Measurements from ENCODE around the gene LRFN5.

- TF ChIP-seq, protein P1, sequence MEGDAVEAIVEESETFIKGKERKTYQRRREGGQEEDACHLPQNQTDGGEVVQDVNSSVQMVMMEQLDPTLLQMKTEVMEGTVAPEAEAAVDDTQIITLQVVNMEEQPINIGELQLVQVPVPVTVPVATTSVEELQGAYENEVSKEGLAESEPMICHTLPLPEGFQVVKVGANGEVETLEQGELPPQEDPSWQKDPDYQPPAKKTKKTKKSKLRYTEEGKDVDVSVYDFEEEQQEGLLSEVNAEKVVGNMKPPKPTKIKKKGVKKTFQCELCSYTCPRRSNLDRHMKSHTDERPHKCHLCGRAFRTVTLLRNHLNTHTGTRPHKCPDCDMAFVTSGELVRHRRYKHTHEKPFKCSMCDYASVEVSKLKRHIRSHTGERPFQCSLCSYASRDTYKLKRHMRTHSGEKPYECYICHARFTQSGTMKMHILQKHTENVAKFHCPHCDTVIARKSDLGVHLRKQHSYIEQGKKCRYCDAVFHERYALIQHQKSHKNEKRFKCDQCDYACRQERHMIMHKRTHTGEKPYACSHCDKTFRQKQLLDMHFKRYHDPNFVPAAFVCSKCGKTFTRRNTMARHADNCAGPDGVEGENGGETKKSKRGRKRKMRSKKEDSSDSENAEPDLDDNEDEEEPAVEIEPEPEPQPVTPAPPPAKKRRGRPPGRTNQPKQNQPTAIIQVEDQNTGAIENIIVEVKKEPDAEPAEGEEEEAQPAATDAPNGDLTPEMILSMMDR (conservative IDR thresholded peaks at IDR 0.05; ENCODE audit: low read length) = no peak
- no peak for TF ChIP-seq EZH2phosphoT487 (IDR thresholded peaks at IDR 0.05; ENCODE audit: borderline replicate concordance)
Observed at GRCh38 chr14:41615011-41615595, 8.4 kb downstream of the LRFN5 start.

Measured in Loucy (cell line).